B cell (primary cell): ENCODE data around the gene TRAF4. TPM values are rescaled to one million over a fixed set of nuclear protein-coding genes. Genes with fewer than 3 reads are reported as not detected.
A peak's percentile ranks its signal among the peaks of the same experiment; 100 is the strongest.

Experiments
- ATAC-seq: fragments of 200-7000 bp; cut with Tn5 transposase; one replicate; pipeline ENCODE4 v1.10.0; 2021; ENCODE audit warnings: low read depth, mild to moderate bottlenecking, moderate number of reproducible peaks, moderate library complexity
- CTCF ChIA-PET: fragments of 350-600 bp; sonication (Branson Sonifier 250); formaldehyde crosslinking; loops from one replicate; lab custom pipeline; 2021; ENCODE audit warnings: antibody characterized with exemption, inconsistent platforms; lab: Charles Lee
- POLR2A ChIA-PET: fragments of 350-600 bp; sonication (Branson Sonifier 250); formaldehyde crosslinking; loops from one replicate; lab custom pipeline; 2021; ENCODE audit warnings: antibody characterized with exemption; lab: Charles Lee
- DNase-seq: peaks from one replicate; pipeline ENCODE4 v3.0.0; 2013
- H2AFZ ChIP-seq: 2 replicates; pipeline ENCODE4 v1.6.1; 2012; ENCODE audit warnings: mild to moderate bottlenecking, low read depth, low read length; ENCODE audit not compliant: insufficient read depth, poor library complexity, severe bottlenecking
- H3K27ac ChIP-seq, 2 donors: 1 replicate in 1 of 2; 2 replicates in 1 of 2; pipeline ENCODE4 v1.5.1; 2012 to 2013; ENCODE audit warnings: low read length in 2 of 2, mild to moderate bottlenecking in 2 of 2, moderate library complexity in 1 of 2
- H3K27me3 ChIP-seq, 4 experiments: fragments of 200-600 bp in 1 of 4; sonication (generic) in 1 of 4; replicated peaks in 1 of 4; 1 replicate in 2 of 4; 2 replicates in 2 of 4; pipeline versions ENCODE4 v1.6.1 to v1.7.0; 2013 to 2016; ENCODE audit warnings: low read length in 3 of 4, mild to moderate bottlenecking in 2 of 4, mixed read lengths in 1 of 4, moderate library complexity in 1 of 4; ENCODE audit not compliant: insufficient read depth in 4 of 4, control insufficient read depth in 3 of 4; ENCODE audit errors: control extremely low read depth in 1 of 4
- H3K36me3 ChIP-seq, 2 experiments: replicated peaks in 1 of 2; 1 replicate in 1 of 2; 2 replicates in 1 of 2; pipeline versions ENCODE4 v1.6.1 to v1.7.1; 2013; ENCODE audit warnings: low read length in 1 of 2; ENCODE audit not compliant: insufficient read depth in 2 of 2, control insufficient read depth in 1 of 2; ENCODE audit errors: control extremely low read depth in 1 of 2, extremely low read depth in 1 of 2
- H3K4me1 ChIP-seq, 2 donors: fragments of 200-600 bp in 1 of 2; sonication (generic) in 1 of 2; 1 replicate in 1 of 2; 2 replicates in 1 of 2; pipeline versions ENCODE4 v1.5.1 to v1.6.1; 2013 to 2017; ENCODE audit warnings: low read length in 2 of 2; ENCODE audit not compliant: control insufficient read depth in 2 of 2, insufficient read depth in 2 of 2
- H3K4me2 ChIP-seq: replicated peaks from 2 replicates; pipeline ENCODE3; 2012; ENCODE audit warnings: mild to moderate bottlenecking, low read depth, low read length; ENCODE audit not compliant: poor library complexity, severe bottlenecking
- H3K4me3 ChIP-seq, 5 experiments: fragments of 200-600 bp in 1 of 5; sonication (generic) in 1 of 5; 1 replicate in 3 of 5; 2 replicates in 2 of 5; pipeline versions ENCODE4 v1.5.1 to v1.7.0; 2011 to 2016; ENCODE audit warnings: low read length in 4 of 5, mild to moderate bottlenecking in 4 of 5, low read depth in 2 of 5, control low read depth in 1 of 5, moderate library complexity in 1 of 5; ENCODE audit not compliant: insufficient read depth in 1 of 5; ENCODE audit errors: control extremely low read depth in 1 of 5, extremely low read depth in 1 of 5
- H3K79me2 ChIP-seq: fragments of 200-600 bp; sonication (generic); one replicate; pipeline ENCODE4 v1.6.0; 2016; ENCODE audit warnings: low read length; ENCODE audit not compliant: control insufficient read depth, insufficient read depth
- H3K9ac ChIP-seq: fragments of 200-600 bp; sonication (generic); 2 replicates; pipeline ENCODE4 v1.6.1; 2017; ENCODE audit warnings: mild to moderate bottlenecking, low read length, moderate library complexity
- H3K9me3 ChIP-seq, 3 donors: one replicate each; pipeline versions ENCODE4 v1.6.1 to v1.7.1; 2013; ENCODE audit warnings: low read length in 2 of 3; ENCODE audit not compliant: control insufficient read depth in 2 of 3, insufficient read depth in 1 of 3; ENCODE audit errors: control extremely low read depth in 1 of 3
- H4K20me1 ChIP-seq: 2 replicates; pipeline ENCODE4 v1.6.0; 2012; ENCODE audit warnings: mild to moderate bottlenecking, low read length; ENCODE audit not compliant: insufficient read depth, control insufficient read depth, poor library complexity, severe bottlenecking
- H3K27ac Mint-ChIP-seq: one replicate; pipeline ENCODE4 v1.8.0; 2021; ENCODE audit warnings: mixed read lengths
- H3K27me3 Mint-ChIP-seq: one replicate; pipeline ENCODE4 v1.8.0; 2021; ENCODE audit warnings: mixed read lengths
- H3K4me1 Mint-ChIP-seq: one replicate; pipeline ENCODE4 v1.8.0; 2021; ENCODE audit warnings: mixed read lengths
- H3K4me3 Mint-ChIP-seq: one replicate; pipeline ENCODE4 v1.8.0; 2021; ENCODE audit warnings: mixed read lengths
- H3K9me3 Mint-ChIP-seq: one replicate; pipeline ENCODE4 v1.8.0; 2022; ENCODE audit warnings: mixed read lengths; ENCODE audit not compliant: insufficient read depth
- CTCF ChIP-seq: fragments of 200-600 bp; IDR thresholded peaks from one replicate; pipeline ENCODE4 v1.8.0; 2022; ENCODE audit warnings: antibody characterized with exemption, mild to moderate bottlenecking
- EZH2 ChIP-seq: IDR thresholded peaks from 2 replicates; pipeline ENCODE4 v1.6.1; 2012; ENCODE audit warnings: borderline replicate concordance, low read depth, mild to moderate bottlenecking, moderate library complexity, low read length; ENCODE audit not compliant: insufficient read depth, poor library complexity, severe bottlenecking
- WGBS: methylation state at CpG from one replicate; pipeline ENCODE4 v1.1.5; 2013; ENCODE audit warnings: missing lambda C conversion rate; ENCODE audit not compliant: insufficient coverage; 5-methylcytosine and 5-hydroxymethylcytosine counted together
- intact Hi-C: fragments of 100-400 bp; cut with micrococcal nuclease; formaldehyde crosslinking; loops from one replicate; pipeline ENCODE4 v1.10.0; 2022
- polyA minus RNA-seq: library from RNA; depleted of rRNA, polyadenylated mRNA; stranded (reverse); fragments of >200 nt; gene quantifications from 2 replicates; pipeline ENCODE4 v1.2.3, GENCODE V29; 2012
- polyA plus RNA-seq: library from polyadenylated mRNA; depleted of rRNA; stranded (reverse); fragments of >200 nt; gene quantifications from 2 replicates; pipeline ENCODE4 v1.2.3, GENCODE V29; 2012
- total RNA-seq, 2 donors: library from RNA; stranded (reverse); fragments of 120-200 nt in 1 of 2; gene quantifications; 1 replicate in 1 of 2; 2 replicates in 1 of 2; pipeline versions ENCODE4 v1.2.3 to v1.2.4, GENCODE V29; 2013 to 2022

The TRAF4 gene
- total RNA-seq (226 and 235 TPM in 2 replicates), polyA plus RNA-seq (683 and 1,058 TPM in 2 replicates), polyA minus RNA-seq (480 and 486 TPM in 2 replicates)
- total RNA-seq (2013): 57.7 TPM

GRCh38 chr17:28743243-28744103 is at the start of gene TRAF4:
Gene TRAF4, plus strand, starts transcription at chr17:28744011. Its CDS starts 102 bp downstream, at chr17:28744113.
- Histone ChIP-seq H3K27ac (peak within 1 kb of the TSS; percentile 86 to 100), H3K27me3 (no peaks in the 10 kb centered on the region), H3K36me3 (peaks cover 0 to 28% of the 10 kb centered on the region in 2 experiments), H4K20me1 (peaks cover 44% of the 10 kb centered on the region), H3K4me1 (peaks cover 75 to 79% of the 10 kb centered on the region in 2 donors), H3K9me3 (peaks cover 0 to 16% (median 0%) of the 10 kb centered on the region in 3 donors), H3K4me2 (peak within 1 kb of the TSS; percentile 88), H2AFZ (peak within 1 kb of the TSS; percentile 58), H3K4me3 (peak within 1 kb of the TSS; percentile 58 to 98 (median 88)), H3K79me2 (peaks cover 58% of the 10 kb centered on the region), H3K9ac (peak within 1 kb of the TSS; percentile 87)
- intact Hi-C loops: loop anchor here (1.0 kb wide), 1 partner anchor 15 kb away; the partner anchor contains the start of gene NEK8
- WGBS: 2% methylated on average over 69 of the region's 70 CpGs
- H3K4me1 Mint-ChIP-seq: peaks cover 63% of the 10 kb centered on the region
- POLR2A ChIA-PET: interaction anchor here (0.6 to 16.2 kb wide), 5 partner anchors 14 to 208 kb away, joined by 3 to 511 read pairs (median 6); partner anchors contain the start of genes NEK8, PHF12, RPL23A and TLCD1
- DNase-seq (peak; percentile 94), ATAC-seq (peak; percentile 72)
- peak within 1 kb of the TSS; percentile 94 for H3K4me3 Mint-ChIP-seq
- H3K27me3 Mint-ChIP-seq: no peaks in the 10 kb centered on the region
- TF ChIP-seq CTCF: no peak
- no peak for TF ChIP-seq EZH2
- no peaks in the 10 kb centered on the region for H3K9me3 Mint-ChIP-seq
- CTCF ChIA-PET: interaction anchor here (0.6 to 18.9 kb wide), 4 partner anchors 17 to 219 kb away, joined by 3 to 1020 read pairs (median 3); partner anchors contain the start of genes NEK8, RPL23A and TLCD1
- peak within 1 kb of the TSS; percentile 94 for H3K27ac Mint-ChIP-seq
